NCI-H1105 (cell line): ENCODE measurements around the gene TBC1D5.
"Not testable (repeated sequence)": the region's sequence is repeated elsewhere in the genome, so short reads cannot be mapped to it uniquely, and the experiment has no call there.

Source experiments
- DNase-seq: peaks from one replicate; lab custom pipeline; 2025; lab: John Stamatoyannopoulos, UW

Gene TBC1D5

DNA sequence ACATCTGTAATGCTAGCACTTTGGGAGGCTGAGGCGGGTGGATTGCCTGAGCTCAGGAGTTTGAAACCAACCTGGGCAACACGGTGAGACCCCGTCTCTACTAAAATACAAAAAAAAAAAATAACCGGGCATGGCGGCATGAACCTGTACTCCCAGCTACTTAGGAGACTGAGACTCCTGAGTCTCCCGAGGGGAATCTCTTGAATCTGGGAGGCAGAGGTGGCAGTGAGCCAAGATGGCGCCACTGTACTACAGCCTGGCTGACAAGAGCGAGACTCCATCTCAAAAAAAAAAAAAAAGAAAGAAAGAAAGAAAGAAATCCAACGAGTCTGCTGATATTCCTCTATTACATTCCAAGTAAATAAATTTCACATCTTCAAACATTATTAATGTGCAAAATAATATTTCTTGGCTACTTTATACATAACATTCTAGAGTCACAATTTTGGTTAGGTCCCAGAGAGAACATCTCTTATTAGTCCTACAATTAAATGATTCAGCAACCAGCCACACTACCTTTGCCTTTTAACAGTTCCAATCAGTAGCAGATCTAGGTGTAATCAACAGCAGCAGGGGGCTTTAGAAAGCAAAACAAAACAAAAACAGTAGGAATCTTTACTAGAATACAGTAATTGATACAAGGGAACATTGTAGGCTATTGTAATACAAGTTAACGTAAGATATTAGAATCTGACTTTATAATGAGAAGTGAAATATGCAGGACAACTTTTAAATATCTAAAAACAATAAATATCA, 195.8 kb downstream of the TBC1D5 start:
- no peak for DNase-seq

DNA sequence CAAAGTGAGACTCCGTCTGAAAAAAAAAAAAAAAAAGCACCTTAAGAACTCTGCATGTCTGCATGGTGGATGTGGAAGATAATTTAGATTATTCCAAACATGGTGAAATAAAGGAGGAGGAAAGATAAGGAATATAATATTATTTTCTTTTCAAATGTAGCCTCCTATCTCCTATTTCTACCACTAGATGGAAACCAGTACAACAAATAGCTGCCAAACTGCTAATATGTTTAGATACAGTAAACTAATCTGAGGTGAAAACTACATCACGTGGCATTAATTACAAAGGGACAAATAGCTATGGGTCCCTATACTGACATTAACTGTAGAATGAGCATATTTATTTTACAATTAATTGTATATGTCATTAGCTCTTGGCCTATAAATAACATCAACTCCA, 197.8 kb downstream of the TBC1D5 start:
- DNase-seq = no peak

DNA sequence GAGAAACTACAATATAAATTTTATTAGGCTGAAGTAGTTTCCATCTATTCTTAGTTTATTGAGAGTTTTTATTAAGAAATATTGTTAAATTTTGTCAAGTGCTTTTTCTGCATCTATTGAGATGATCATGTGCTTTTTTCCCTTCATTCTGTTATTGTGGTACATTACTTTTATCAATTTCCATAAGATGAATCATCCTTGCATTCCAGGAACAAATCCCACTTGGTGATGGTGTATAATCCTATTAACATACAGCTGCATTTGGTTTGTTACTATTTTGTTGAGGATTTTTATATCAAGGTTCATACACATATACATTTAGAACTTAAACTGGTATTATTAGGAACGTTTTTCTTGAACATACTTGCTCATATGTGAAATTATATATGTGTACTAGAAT, 199.8 kb downstream of the TBC1D5 start:
- no peak for DNase-seq

DNA sequence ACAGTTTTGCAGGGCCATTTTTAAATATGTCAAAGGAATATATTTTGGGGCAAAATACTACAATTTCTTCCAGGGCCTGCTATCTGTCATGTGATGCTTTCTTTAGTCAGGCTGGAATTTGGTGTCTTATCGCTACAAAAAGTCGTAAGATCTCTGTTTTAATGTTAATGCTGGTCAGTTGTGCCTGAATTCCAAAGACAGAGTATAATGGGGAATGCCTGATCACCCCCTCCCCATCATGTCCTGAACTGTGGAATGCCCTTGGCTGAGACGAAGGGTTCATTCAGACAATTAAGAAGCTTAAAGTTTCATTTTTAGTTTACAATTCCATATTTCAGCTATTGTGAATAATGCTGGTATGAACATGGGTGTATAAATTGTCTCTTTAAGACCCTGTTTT, 203.0 kb downstream of the TBC1D5 start:
- DNase-seq = no peak

DNA sequence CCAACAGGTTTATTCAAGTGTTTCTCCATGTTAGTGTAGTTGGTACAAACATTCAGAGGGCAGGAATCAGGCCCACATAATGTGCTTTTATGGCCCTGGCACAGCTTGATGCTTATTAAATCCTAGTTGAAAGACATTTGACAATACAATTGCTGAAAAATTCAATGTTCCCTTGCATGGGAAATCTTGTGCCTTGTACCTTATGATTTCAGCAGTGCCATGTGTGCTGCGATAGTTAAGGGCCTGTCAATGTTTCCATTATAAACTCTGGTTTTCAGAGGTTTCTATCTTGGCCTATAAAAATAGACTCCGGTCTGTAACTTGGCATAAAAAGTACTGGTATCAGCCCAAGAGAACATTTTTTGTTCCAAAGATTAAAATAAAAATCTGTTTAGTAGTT, 207.2 kb downstream of the TBC1D5 start:
- no peak for DNase-seq

DNA sequence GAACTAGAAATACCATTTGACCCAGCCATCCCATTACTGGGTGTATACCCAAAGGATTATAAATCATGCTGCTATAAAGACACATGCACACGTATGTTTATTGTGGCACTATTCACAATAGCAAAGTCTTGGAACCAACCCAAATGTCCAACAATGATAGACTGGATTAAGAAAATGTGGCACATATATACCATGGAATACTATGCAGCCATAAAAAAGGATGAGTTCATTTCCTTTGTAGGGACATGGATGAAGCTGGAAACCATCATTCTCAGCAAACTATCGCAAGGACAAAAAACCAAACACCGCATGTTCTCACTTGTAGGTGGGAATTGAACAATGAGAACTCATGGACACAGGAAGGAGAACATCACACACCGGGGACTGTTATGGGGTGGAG, 210.0 kb downstream of the TBC1D5 start:
- not testable (repeated sequence) for DNase-seq

DNA sequence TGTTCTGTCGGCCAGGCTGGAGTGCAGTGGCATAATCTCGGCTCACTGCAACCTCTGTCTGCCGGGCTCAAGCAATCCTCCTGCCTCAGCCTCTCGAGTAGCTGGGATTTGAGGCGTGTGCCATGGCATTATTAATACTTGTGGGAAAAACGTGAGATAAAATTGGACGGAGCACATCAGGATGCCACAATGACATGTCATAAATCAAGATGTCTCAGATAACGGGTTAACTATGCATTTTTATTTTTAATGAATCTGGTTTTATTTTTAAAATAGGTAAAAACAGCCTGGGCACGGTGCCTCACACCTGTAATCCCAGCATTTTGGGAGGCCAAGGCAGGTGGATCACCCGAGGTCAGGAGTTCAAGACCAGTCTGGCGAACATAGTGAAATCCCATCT, 212.8 kb downstream of the TBC1D5 start:
- DNase-seq = no peak

DNA sequence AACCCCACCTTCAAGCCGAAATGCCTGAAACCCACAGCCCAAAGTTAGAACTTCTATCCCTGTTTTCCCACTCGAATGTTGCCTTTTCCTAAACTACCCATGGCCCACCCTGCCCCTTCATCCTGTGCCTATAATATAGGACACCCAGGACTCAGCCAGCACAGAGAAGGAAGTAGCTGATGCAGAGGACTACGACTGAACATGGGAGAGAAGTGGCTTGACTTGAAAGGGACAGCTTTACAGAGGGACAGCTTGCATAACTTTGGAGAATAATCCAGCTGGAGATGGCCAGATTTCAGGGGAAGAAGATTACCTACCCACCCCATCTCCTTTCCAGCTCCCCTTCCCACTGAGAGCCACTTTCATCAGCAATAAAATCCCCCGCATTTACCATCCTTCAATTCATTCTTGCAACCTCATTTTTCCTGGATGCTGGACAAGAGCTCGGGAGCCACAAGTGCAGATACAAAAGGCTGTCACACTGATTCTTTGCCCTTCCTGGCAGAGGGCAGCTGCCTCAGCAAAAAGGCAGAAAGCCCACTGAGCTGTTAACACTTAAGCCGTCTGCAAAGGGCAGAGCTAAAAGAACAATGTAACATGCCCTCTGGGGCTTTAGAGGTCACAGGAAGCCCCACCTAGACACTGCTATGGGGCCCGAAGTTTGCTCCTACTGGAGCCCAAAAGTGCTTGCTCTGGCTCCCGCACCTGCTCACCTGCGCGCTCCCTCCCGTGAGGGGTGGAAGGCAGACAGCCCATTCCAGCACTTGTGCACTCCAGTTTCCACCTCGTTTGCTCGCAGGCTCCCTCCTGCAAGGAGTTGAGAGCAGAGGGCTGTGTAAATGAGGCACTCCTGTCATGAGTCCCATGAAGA, 224.0 kb downstream of the TBC1D5 start:
- peak; percentile 22 for DNase-seq

DNA sequence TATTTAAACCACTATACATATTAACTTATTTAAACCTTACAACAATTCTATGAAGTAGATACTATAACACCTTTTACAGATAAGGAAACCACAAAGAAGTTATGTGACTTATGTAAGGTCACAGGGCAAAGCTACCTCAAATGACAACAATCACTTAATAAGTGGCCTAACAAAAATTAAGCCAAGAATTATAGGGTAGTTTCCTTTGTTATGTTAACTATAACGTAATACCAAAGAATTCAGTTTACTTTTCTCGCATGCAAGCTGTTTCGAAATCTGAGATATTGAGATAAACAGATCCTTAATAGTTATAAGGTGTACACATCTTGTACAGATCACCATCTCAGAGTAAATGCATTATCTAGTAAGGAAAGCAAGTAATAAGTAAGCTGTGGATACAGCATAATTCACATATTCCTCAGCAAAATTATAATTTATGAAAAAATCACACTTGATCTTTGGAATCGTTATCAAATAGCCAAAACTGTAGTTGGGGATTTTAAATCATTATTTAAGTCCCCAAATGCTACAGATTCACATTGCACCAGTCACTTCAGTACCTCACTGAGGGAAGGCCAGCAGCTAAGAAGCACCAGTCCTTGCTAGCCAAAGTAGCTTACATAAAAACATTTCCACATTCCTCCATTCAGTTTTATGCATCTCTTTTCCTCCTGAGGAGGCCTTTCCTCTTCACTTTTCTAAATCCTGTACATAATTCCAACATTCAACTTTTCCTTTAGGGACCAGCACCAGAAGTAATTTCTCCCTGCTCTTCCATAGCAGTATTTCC, 226.8 kb downstream of the TBC1D5 start:
- DNase-seq = no peak

DNA sequence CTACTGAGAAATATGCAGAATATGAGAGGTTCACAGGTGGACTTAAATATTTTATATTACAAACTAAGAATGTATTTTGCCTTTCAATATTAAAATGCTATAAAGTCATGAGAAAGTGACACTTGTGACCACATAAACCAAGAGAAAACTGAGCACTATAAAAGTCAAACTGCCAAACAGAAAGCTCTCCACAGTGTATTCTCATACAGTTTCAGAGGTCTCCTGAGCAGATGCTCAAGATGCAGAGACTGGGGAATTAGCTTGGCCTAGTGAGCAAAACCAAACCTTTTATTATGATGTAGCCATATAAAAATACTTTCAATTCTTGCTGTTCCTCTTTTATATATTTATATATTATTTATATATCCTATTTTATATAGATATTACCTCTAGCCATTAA, 227.8 kb downstream of the TBC1D5 start:
- DNase-seq = no peak

DNA sequence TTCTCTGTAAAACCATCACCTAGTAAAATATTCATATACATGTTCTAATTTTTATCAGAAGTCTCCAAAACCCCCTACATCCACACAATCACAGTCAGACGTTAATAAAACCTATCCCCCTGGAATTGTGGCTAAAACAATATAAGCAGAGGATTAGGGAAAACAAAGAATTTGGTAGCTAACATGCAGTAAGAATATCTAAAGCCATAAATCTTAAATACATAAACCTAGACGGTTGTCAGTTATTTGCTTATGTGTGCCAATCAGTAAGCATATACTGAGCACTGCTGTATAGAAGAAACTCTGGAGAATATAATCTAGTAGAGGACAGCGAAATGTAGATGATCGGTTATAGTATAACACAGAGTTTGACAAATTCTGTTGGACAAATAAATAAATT, 232.2 kb downstream of the TBC1D5 start:
- DNase-seq = no peak

DNA sequence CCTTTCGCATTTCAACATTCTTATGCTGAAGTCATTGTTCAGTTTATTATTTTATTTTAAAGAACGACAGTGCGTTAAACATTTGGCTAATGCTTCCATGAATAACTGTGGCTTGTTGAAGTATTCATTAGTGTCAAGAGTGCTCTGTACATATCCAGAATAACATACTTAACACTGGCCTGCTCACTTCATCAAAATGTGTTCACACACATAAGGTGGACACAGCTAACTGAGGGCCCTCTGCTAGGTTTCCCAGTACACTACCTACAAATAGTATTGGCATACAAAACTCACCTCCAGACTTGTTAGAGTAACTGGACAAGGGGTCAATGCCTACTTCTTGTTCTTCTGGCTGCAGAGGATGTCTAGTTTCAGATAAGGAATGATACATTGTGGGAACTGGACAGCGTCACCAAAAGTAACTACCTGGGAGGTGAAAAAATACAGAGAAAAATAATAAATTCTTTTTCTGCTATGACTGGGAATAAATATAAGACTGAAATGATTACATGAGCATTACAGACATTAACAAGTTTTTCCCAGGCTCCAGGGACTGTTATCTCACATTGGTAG, 234.2 kb downstream of the TBC1D5 start:
- DNase-seq = no peak

DNA sequence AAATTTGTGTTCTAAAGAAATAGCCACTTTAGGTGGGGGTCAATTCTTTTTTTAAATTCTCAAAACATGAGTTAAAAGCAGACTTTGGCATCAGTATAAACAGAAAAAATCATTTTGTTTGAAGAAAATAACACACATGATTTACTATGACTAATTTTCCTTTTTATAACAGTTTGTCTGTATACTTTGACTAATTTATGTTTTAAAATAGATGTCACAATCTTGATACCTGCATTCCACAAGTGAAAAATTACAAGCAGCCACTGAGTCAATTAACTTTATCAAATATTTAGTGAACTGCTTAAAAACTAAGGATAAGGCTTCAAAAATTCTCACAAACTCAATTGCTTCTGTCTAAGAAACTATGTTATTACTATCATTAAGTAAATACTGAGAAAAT, 235.0 kb downstream of the TBC1D5 start:
- DNase-seq = no peak

DNA sequence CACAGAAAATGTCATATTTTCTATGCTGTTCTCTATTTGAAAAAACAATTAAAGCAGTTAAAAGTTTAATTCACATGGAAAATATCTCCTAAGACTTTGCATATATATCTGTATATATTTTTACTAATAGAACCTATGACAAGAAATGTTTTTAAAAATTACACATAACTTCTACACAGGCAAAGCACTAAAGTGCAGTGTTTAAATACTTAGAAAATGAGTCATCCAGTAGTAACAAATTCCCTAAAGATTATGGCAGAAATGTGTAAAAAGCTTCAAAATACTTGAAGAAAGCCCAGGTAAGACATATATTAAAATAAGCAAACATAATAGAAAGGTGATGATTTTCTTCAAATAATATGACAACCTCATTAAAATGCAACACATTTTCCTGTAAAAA, 236.6 kb downstream of the TBC1D5 start:
- DNase-seq = no peak

DNA sequence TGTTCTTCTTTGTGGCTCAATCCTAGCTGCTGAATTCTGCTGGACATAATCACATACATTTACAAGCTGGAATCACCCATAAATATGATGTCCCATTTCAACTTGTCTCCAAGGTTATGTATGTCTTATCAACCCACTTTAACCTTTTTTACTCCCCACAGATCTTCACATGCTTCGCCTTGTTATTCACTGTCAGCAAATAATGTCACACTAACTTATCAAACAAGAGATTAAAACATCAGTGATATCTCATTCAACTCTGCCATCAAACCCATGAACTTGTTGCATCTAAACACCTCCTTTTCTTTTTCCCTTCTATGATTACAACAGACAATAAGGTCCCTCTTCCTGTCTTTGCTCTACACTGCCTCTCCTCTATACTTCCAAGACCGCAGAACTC, 240.7 kb downstream of the TBC1D5 start:
- no peak for DNase-seq

DNA sequence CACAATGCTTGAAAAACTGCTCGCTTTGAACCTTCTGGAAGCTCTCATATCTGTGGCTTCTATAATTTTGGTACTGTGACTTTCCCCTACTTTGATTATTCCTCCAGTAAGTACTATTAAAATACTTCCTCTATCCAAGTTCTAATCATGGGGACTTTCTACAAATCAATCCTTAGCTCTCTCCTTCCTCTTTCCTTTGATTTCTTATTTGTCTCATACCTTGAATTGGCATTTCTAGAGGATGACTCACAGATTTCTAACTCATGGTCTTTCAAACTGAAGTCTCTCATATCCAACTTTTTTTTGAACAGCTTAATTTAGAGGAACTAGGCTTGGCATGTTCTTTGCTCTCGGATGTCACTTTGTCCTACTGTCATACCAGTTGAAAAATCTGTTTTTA, 241.8 kb downstream of the TBC1D5 start:
- no peak for DNase-seq

DNA sequence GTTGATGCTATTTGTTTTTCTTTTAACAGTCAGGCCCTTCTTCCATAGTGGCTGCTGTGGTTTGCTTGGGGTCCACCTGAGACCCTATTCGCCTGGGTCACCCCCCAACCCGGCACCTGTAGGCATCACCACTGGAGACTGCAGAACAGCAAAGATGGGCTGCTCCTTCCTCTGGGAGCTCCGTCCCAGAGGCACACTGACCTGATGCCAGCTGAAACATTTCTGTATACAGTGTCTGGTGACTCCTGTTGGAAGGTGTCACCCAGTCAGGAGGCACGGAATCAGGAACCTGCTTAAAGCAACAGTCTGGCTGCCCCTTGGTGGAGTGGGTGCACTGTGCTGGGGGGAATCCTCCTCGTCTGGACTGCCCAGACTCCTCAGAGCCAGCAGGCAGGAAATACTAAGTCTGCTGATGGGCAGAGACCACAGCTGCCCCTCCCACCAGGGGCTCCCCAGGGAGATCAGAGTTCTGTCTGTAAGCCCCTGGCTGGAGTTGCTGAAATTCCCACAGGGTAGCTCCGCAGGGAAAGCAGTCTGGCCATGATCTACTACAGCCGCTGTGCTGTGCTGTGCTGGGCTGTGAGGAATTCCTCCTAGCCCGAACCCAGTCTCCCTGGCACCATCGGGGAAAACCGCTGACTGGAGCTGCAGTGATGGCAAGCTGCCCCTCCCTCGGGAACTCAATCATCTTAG, 248.2 kb downstream of the TBC1D5 start:
- DNase-seq = no peak

DNA sequence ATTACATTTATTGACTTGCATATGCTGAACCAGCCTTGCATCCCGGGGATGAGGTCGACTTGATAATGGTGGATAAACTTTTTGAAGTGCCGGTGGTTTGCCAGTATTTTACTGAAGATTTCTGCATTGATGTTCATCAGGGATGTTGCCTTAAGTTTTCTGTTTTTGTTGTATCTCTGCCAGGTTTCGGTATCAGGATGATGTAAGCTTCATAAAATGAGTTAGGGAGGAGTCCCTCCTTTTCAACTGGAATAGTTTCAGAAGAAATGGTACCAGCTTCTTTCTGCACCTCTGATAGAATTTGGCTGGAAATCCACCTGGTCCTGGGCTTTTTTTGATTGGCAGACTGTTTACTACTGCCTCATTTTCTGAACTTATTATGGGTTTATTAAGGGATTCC, 250.8 kb downstream of the TBC1D5 start:
- DNase-seq = no peak

DNA sequence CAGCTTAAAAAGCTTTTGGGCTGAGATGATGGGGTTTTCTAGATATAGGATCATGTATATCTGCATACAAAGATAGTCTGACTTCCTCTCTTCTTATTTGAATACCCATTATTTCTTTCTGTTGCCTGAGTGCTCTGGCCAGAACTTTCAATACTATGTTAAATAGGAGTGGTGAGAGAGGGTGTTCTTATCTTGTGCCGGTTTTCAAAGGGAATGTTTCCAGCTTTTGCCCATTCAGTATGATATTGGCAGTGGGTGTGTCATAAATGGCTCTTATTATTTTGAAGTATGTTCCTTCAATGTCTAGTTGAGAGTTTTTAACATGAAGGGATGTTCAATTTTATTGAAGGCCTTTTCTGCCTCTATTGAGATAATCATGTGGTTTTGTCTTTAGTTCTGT, 251.2 kb downstream of the TBC1D5 start:
- DNase-seq = not testable (repeated sequence)

DNA sequence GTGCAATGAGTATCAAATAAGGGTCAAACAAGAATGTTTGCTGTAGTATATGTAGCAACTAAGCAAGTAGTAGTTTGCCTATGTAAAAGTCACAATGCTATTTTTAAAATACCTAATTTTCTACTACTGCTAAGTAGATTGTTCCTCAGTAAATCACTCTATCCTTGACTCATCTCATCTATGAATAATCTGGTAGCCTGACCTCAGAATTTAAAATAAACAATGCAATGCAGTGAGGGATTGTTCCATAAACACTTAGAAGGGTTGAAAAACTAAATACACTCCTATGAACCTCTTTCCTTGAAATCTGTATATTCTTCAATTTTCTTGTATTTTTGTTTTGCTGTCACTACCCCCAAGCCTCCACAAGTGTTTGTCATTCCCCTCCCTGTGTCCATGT, 253.3 kb downstream of the TBC1D5 start:
- DNase-seq = no peak

DNA sequence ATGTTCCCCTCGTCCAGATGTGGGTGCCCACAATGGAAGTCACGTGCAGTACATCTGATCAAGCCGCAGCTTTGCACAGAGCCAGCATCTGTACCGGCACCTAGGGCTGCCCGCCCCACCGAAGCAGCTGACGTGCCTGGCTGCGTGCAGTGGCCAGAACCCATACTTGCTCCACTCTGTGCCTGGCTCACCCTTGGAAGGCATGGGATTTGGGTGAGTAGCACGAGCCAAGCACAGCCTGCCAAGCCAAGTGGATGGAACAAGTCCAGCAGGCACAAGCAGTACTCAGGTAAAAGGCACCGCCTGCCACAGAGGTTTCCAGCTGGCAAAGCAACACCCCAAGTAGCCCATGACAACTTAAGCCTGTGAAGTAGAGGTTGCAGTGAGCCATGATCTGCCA, 261.3 kb downstream of the TBC1D5 start:
- no peak for DNase-seq
